CD4-positive, CD25-positive, alpha-beta regulatory T cell (primary cell): ENCODE data around the gene ACO1. TPM values are rescaled to one million over a fixed set of nuclear protein-coding genes. Genes with fewer than 3 reads are reported as not detected.
"Not testable (repeated sequence)": the region's sequence is repeated elsewhere in the genome, so short reads cannot be mapped to it uniquely, and the experiment has no call there.

Experiments used
- ATAC-seq, 2 donors: fragments of 150-1000 bp; cut with Tn5 transposase; one replicate each; pipeline ENCODE4 v1.10.0; 2021; ENCODE audit warnings: low read depth in 2 of 2, moderate number of reproducible peaks in 2 of 2, moderate library complexity in 1 of 2
- DNase-seq, 3 donors: peaks; one replicate each; pipeline versions ENCODE4 v3.0.0 to v3.0.0-alpha.2; 2012 to 2022; ENCODE audit warnings: mixed read lengths in 1 of 3
- H3K27ac ChIP-seq: one replicate; pipeline ENCODE4 v1.7.0; 2013; ENCODE audit warnings: mild to moderate bottlenecking, low read length; ENCODE audit not compliant: insufficient read depth, poor library complexity, severe bottlenecking
- H3K27me3 ChIP-seq: one replicate; pipeline ENCODE4 v1.7.0; 2013; ENCODE audit warnings: low read length; ENCODE audit not compliant: control insufficient read depth, insufficient read depth
- H3K36me3 ChIP-seq: one replicate; pipeline ENCODE4 v1.7.0; 2013; ENCODE audit warnings: mild to moderate bottlenecking, low read length, moderate library complexity; ENCODE audit not compliant: control insufficient read depth, insufficient read depth
- H3K4me1 ChIP-seq: 2 replicates; pipeline ENCODE4 v1.7.0; 2013; ENCODE audit warnings: mild to moderate bottlenecking, low read length; ENCODE audit not compliant: insufficient read depth, control insufficient read depth, poor library complexity, severe bottlenecking
- H3K4me3 ChIP-seq: one replicate; pipeline ENCODE4 v1.7.0; 2013; ENCODE audit warnings: low read depth, mild to moderate bottlenecking, low read length, moderate library complexity
- H3K9me3 ChIP-seq, 2 experiments: 1 replicate in 1 of 2; 2 replicates in 1 of 2; pipeline ENCODE4 v1.7.0; 2013; ENCODE audit warnings: low read length in 2 of 2, mild to moderate bottlenecking in 1 of 2, moderate library complexity in 1 of 2; ENCODE audit not compliant: control insufficient read depth in 2 of 2
- H3K27ac Mint-ChIP-seq, 3 donors: one replicate each; pipeline ENCODE4 v1.8.0; 2020 to 2022; ENCODE audit warnings: mild to moderate bottlenecking in 3 of 3, mixed read lengths in 3 of 3, moderate library complexity in 2 of 3
- H3K27me3 Mint-ChIP-seq: one replicate; pipeline ENCODE4 v1.8.0; 2022; ENCODE audit warnings: mild to moderate bottlenecking, mixed read lengths
- H3K36me3 Mint-ChIP-seq: one replicate; pipeline ENCODE4 v1.8.0; 2020; ENCODE audit warnings: mixed read lengths
- H3K4me1 Mint-ChIP-seq, 4 donors: one replicate each; pipeline ENCODE4 v1.8.0; 2020 to 2022; ENCODE audit warnings: mixed read lengths in 4 of 4, mild to moderate bottlenecking in 1 of 4
- H3K4me3 Mint-ChIP-seq, 4 donors: one replicate each; pipeline ENCODE4 v1.8.0; 2020 to 2022; ENCODE audit warnings: mild to moderate bottlenecking in 4 of 4, mixed read lengths in 4 of 4, moderate library complexity in 3 of 4
- H3K9me3 Mint-ChIP-seq, 7 donors: one replicate each; pipeline ENCODE4 v1.8.0; 2020 to 2022; ENCODE audit warnings: mixed read lengths in 7 of 7, mild to moderate bottlenecking in 3 of 7, moderate library complexity in 2 of 7
- polyA plus RNA-seq, 4 donors: library from polyadenylated mRNA; unstranded; fragments of 300-500 nt; fragmentation: Illumina TruSeq; gene quantifications; one replicate each; pipeline ENCODE4 v1.2.3, GENCODE V29; 2021
- total RNA-seq: library from RNA; stranded (reverse); gene quantifications from one replicate; pipeline ENCODE4 v1.2.3, GENCODE V29; 2022

Gene ACO1
- total and polyA plus RNA-seq, 5 donors from 2014 or later = 3.6 to 7.4 (median 6.0) TPM

DNA sequence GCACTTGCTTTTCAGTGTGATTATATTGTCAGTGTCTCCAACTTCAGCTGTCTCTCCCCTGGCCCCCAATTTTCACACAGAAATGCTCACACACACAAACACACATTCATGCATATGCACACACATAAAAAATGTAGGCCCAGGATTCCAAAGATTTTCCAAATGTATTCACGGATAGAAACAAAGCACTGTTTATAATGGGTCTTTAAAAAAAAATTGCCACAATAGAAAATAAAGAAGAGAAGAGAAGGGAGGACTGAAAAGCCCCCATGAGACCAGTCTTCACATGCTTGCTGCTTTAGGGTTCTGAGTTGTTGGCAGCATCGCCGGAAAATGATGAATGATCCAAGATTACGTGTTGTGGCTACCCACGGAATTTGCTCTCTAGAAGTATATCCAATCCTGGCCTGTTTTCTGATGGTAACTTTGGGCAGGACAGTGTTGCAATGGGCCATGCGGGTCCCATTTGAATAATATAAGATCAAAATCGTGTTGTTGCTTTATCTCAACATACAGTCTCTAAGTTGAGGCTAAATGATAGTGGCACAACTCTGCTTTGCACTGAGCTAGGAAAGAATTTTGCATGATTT is 36.2 kb upstream of the ACO1 start:
- Histone ChIP-seq H3K9me3 (no peaks in the 10 kb centered on the region), H3K36me3 (no peaks in the 10 kb centered on the region), H3K4me3 (no peak overlapping the region), H3K27ac (no peak overlapping the region), H3K4me1 (no peaks in the 10 kb centered on the region), H3K27me3 (no peaks in the 10 kb centered on the region)
- H3K4me1 Mint-ChIP-seq = peaks cover 0 to 15% (median 4%) of the 10 kb centered on the region in 4 donors
- H3K27ac Mint-ChIP-seq = no peak overlapping the region
- ATAC-seq (no peak), DNase-seq (no peak)
- H3K27me3 Mint-ChIP-seq = no peaks in the 10 kb centered on the region
- H3K9me3 Mint-ChIP-seq = peaks cover 0 to 1% (median 0%) of the 10 kb centered on the region in 7 donors
- no peak overlapping the region for H3K4me3 Mint-ChIP-seq
- no peaks in the 10 kb centered on the region for H3K36me3 Mint-ChIP-seq

DNA sequence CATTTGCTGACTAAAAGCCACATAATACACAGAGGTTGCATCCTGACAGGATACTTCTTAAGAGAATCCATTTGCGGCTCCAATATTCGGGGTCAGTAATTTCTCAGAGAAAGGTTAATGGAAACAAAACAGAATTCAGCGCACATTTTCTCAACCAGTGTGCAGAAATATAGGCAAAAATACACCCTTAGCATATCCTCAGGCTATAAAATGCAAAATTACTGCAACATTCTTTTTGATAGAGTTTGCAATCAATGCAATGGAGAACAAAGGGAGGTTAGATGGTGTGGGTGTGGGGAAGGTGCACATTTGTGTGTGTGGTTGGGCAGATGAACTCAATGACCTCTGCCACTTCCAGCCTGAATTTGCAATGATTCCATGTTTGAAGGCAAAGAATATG is 35.4 kb upstream of the ACO1 start:
- ATAC-seq (no peak), DNase-seq (no peak)
- no peak overlapping the region for H3K4me3 ChIP-seq
- H3K27ac ChIP-seq = no peak overlapping the region
- Mint-ChIP-seq H3K36me3 (no peaks in the 10 kb centered on the region), H3K4me1 (peaks cover 0 to 13% (median 3%) of the 10 kb centered on the region in 4 donors), H3K4me3 (no peak overlapping the region), H3K9me3 (peaks cover 0 to 1% (median 0%) of the 10 kb centered on the region in 7 donors), H3K27me3 (no peaks in the 10 kb centered on the region), H3K27ac (no peak overlapping the region)
- no peaks in the 10 kb centered on the region for H3K27me3 ChIP-seq
- H3K36me3 ChIP-seq = no peaks in the 10 kb centered on the region
- H3K9me3 ChIP-seq = no peaks in the 10 kb centered on the region
- no peaks in the 10 kb centered on the region for H3K4me1 ChIP-seq

DNA sequence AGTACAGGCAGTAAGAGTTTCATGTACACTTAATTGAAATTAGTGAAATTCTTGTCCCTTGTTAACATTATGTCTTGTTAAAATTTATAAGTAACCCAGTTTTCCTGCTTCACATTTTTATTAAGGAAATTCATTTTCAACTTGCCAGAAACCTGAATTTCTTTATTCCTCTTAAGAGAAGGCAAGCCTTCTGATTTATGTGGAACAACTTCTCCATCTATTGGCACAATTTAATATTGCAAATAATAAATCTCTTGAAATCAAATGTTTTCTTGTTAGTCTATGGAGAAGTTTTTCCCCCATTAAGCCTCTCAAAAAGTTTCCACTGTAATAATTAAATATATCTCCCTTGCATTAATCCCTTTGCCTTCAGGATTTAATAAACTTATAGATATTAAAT is 33.8 kb upstream of the ACO1 start:
- H3K27me3 ChIP-seq = no peaks in the 10 kb centered on the region
- no peaks in the 10 kb centered on the region for H3K36me3 Mint-ChIP-seq
- H3K9me3 Mint-ChIP-seq = peaks cover 0 to 1% (median 0%) of the 10 kb centered on the region in 7 donors
- no peak overlapping the region for H3K4me3 ChIP-seq
- H3K4me1 Mint-ChIP-seq = no peaks in the 10 kb centered on the region
- DNase-seq (peak in 2 of 3 donors; percentile 2 to 37), ATAC-seq (no peak)
- no peak overlapping the region for H3K27ac ChIP-seq
- H3K9me3 ChIP-seq = no peaks in the 10 kb centered on the region
- no peaks in the 10 kb centered on the region for H3K36me3 ChIP-seq
- H3K4me3 Mint-ChIP-seq = no peak overlapping the region
- H3K27me3 Mint-ChIP-seq = no peaks in the 10 kb centered on the region
- no peak overlapping the region for H3K27ac Mint-ChIP-seq
- no peaks in the 10 kb centered on the region for H3K4me1 ChIP-seq

DNA sequence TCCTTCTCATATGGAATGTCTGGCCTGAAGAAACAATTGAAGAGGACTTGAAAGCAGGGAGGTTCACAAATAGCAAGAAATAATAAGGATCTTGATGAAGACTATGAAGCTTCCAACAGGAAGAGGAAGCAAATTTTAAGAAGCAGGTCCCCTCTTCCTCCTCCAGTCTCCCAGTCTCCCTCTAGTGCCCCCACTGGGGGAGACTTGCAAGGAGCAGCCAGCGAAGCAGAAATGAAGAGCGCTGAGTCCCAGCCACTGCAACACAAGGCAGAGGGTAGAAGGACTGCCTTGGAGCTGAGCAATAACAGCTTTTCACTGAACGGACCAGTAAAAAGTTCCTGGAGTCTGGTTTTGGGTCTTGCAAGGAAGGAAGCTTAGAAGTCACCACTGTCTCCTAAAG is 32.6 kb upstream of the ACO1 start:
- ATAC-seq = no peak

DNA sequence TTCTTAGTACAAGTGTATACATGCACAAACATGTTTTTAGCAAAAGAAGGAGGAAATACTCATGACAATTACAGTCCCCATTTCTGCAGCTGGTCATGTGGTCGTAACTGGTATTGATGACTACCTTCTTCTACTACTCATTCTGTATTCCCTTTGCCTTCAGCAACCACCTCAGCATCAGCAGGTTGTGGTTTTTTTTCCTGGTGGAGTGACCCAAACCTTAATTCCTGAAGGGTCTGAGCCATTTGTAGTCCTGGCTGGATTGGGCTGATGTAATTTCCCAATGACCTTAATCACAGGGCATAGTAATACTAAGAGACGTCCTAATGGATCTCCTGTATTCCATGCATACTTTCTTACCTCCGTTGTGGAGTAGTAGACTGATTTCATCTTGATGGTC is 31.0 kb upstream of the ACO1 start:
- H3K36me3 Mint-ChIP-seq, ATAC-seq, H3K9me3 ChIP-seq, H3K27ac ChIP-seq, DNase-seq, H3K9me3 Mint-ChIP-seq, H3K27ac Mint-ChIP-seq, H3K27me3 ChIP-seq, H3K36me3 ChIP-seq, H3K27me3 Mint-ChIP-seq, H3K4me1 ChIP-seq, H3K4me3 Mint-ChIP-seq, H3K4me1 Mint-ChIP-seq, H3K4me3 ChIP-seq: not testable (repeated sequence)

More for the DNA sequence above, 32.6 kb upstream of the ACO1 start:
- Histone ChIP-seq H3K9me3 (no peaks in the 10 kb centered on the region), H3K27ac (no peak overlapping the region), H3K27me3 (no peaks in the 10 kb centered on the region), H3K4me3 (no peak overlapping the region), H3K4me1 (no peaks in the 10 kb centered on the region), H3K36me3 (no peaks in the 10 kb centered on the region)
- no peak for DNase-seq
- no peak overlapping the region for H3K4me3 Mint-ChIP-seq
- no peak overlapping the region for H3K27ac Mint-ChIP-seq
- H3K27me3 Mint-ChIP-seq = no peaks in the 10 kb centered on the region
- H3K36me3 Mint-ChIP-seq = no peaks in the 10 kb centered on the region
- peaks cover 0 to 1% (median 0%) of the 10 kb centered on the region in 7 donors for H3K9me3 Mint-ChIP-seq
- no peaks in the 10 kb centered on the region for H3K4me1 Mint-ChIP-seq

DNA sequence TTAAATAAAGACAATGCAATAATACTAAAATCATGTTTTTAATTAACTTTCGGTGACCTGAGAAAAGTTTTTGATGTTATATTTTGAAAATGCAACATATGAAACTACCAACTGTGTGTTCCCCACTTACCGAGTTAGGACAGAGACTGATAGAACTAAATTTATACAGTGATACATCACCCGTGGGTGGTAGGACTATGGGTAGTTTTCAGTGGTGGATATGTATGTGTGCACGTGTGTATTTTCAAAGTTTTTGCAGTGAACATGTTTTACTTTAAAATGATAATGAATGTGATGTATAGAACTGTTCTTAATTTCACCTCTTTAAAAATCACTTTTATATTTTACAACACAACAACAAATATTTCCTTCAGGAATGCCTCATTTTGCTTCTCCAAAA is 25.0 kb upstream of the ACO1 start:
- Histone ChIP-seq H3K27me3 (no peaks in the 10 kb centered on the region), H3K27ac (no peak overlapping the region), H3K4me3 (no peak overlapping the region), H3K4me1 (no peaks in the 10 kb centered on the region), H3K9me3 (no peaks in the 10 kb centered on the region), H3K36me3 (no peaks in the 10 kb centered on the region)
- ATAC-seq (no peak), DNase-seq (no peak)
- H3K4me1 Mint-ChIP-seq = no peaks in the 10 kb centered on the region
- no peak overlapping the region for H3K4me3 Mint-ChIP-seq
- H3K27me3 Mint-ChIP-seq = no peaks in the 10 kb centered on the region
- H3K27ac Mint-ChIP-seq = no peak overlapping the region
- H3K9me3 Mint-ChIP-seq = no peaks in the 10 kb centered on the region
- no peaks in the 10 kb centered on the region for H3K36me3 Mint-ChIP-seq

DNA sequence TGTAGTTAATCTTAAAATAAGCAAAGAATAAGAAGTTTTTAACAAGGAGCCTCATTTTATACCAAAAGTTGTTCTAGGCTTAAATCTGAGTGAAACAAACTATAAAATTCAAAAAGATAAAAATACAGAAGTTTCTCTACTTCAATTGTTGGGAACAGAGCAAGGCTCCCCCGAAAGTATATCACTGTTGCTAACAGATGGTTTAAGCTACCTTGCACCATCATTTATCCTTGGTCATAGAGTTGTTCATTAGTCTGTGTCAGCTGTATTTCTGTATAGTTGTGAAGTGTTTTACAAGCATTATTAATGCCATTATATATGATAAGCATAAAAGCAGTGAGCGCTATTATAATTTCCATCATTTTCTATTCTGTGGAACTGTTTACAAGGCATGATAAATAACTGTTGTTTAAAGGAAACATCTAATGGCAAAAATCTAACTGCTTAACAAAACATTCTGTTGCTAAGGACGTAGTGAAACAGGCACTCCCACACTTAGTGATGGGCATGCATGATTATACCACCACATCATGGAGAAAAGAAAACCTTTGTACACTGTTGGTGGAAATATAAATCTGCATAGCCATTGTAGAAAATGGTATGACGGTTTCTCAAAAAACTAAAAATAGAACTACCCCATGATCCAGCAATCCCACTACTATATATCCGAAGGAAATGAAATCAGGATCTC is 23.3 kb upstream of the ACO1 start:
- no peak overlapping the region for H3K27ac Mint-ChIP-seq
- H3K9me3 ChIP-seq = no peaks in the 10 kb centered on the region
- no peaks in the 10 kb centered on the region for H3K9me3 Mint-ChIP-seq
- no peaks in the 10 kb centered on the region for H3K4me1 Mint-ChIP-seq
- no peaks in the 10 kb centered on the region for H3K4me1 ChIP-seq
- H3K27ac ChIP-seq = no peak overlapping the region
- no peak overlapping the region for H3K4me3 ChIP-seq
- H3K27me3 ChIP-seq = no peaks in the 10 kb centered on the region
- ATAC-seq = no peak
- DNase-seq = no peak
- no peaks in the 10 kb centered on the region for H3K36me3 Mint-ChIP-seq
- no peaks in the 10 kb centered on the region for H3K27me3 Mint-ChIP-seq
- no peak overlapping the region for H3K4me3 Mint-ChIP-seq
- H3K36me3 ChIP-seq = no peaks in the 10 kb centered on the region

DNA sequence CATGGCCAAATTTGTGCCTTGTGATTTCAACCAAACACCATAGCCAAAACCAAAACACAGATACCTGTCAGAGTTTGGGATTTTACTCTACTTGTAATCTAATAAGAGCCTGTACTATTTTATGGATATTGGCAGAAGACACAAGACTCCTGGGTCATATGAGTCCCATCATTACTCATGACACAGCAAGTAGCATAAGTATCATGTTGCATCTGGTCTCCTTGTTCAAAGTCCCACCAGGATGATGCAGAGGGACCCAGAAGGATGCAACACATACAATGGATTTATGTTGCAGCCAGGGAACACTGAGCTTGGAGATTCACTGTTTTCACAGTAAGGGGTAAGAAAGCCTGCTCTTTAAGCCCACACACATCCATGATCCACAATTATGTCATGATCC is 13.2 kb upstream of the ACO1 start:
- no peaks in the 10 kb centered on the region for H3K9me3 ChIP-seq
- H3K4me1 ChIP-seq = no peaks in the 10 kb centered on the region
- peaks cover 8% of the 10 kb centered on the region for H3K27me3 ChIP-seq
- no peak overlapping the region for H3K27ac ChIP-seq
- no peak overlapping the region for H3K4me3 ChIP-seq
- Mint-ChIP-seq H3K27ac (no peak overlapping the region), H3K36me3 (no peaks in the 10 kb centered on the region), H3K9me3 (peaks cover 0 to 8% (median 0%) of the 10 kb centered on the region in 7 donors), H3K4me3 (no peak overlapping the region), H3K4me1 (no peaks in the 10 kb centered on the region), H3K27me3 (peaks cover 14% of the 10 kb centered on the region)
- H3K36me3 ChIP-seq = no peaks in the 10 kb centered on the region
- DNase-seq = no peak
- no peak for ATAC-seq
